Tibial nerve (tissue), 4 donors: Measurements from ENCODE around the gene CDC42EP5.

Experiments
- EP300 ChIP-seq, 2 donors: sonication (generic); formaldehyde crosslinking; IDR thresholded peaks; one replicate each; pipeline ENCODE4 v1.6.1; 2017; ENCODE audit warnings: antibody characterized with exemption in 2 of 2, mild to moderate bottlenecking in 1 of 2
- POLR2A ChIP-seq, 2 donors: fragments of 450-650 bp; IDR thresholded peaks; one replicate each; pipeline ENCODE4 v1.6.1; 2017; ENCODE audit warnings: antibody characterized with exemption in 2 of 2, mild to moderate bottlenecking in 2 of 2, moderate library complexity in 2 of 2
- TF ChIP-seq, protein P1 (sequence below), 5 experiments: fragments of 200-600 bp in 3 of 5; fragments of 450-650 bp in 2 of 5; sonication (generic) in 3 of 5; IDR thresholded peaks; one replicate each; pipeline ENCODE4 v1.5.1; 2016 to 2019; ENCODE audit warnings: antibody characterized with exemption in 5 of 5, mild to moderate bottlenecking in 3 of 5, moderate library complexity in 2 of 5

DNA sequence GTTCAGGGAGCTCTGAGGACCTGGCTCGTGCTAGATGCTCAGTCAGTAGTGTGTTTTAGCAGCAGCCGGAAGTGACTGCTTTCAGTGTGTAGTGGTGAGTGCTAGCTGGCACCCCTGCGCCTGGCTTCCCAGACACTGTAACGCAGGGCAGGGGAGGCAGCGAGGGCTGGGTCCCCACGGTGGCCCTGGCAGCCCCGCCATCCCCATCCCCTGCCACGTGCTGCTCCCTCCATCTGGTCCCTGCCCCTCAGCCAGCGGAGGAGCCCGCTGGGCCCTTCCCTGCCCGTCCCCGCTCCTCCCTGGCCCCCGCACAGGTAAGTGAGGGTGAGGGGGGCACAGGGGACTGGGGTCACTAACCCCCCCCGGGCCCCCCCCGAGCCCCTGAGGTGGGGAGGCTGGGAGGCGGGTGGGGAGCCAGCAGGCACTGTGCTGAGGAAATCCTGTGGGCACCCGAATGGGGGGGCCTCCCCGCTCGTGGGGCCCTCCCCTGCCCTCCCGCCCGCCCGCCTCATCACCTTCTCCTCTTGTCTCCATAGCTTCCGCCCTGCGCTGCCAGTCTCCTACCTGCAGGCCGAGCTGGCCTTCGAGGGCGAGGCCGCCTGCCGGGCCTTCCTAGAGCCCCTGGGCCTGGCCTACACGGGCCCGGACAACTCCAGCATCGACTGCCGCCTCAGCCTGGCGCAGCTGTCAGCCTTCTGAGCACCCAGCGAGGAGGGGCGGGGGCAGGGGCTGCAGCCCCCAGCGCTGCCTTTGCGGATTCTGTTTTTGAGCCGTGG lies 12.7 kb downstream of the CDC42EP5 start:
- TF ChIP-seq, protein P1, sequence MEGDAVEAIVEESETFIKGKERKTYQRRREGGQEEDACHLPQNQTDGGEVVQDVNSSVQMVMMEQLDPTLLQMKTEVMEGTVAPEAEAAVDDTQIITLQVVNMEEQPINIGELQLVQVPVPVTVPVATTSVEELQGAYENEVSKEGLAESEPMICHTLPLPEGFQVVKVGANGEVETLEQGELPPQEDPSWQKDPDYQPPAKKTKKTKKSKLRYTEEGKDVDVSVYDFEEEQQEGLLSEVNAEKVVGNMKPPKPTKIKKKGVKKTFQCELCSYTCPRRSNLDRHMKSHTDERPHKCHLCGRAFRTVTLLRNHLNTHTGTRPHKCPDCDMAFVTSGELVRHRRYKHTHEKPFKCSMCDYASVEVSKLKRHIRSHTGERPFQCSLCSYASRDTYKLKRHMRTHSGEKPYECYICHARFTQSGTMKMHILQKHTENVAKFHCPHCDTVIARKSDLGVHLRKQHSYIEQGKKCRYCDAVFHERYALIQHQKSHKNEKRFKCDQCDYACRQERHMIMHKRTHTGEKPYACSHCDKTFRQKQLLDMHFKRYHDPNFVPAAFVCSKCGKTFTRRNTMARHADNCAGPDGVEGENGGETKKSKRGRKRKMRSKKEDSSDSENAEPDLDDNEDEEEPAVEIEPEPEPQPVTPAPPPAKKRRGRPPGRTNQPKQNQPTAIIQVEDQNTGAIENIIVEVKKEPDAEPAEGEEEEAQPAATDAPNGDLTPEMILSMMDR (IDR thresholded peaks at IDR 0.05) = no peak
- no peak for TF ChIP-seq POLR2A (IDR thresholded peaks at IDR 0.05)
- TF ChIP-seq EP300 (IDR thresholded peaks at IDR 0.05) = no peak
